GM23248 (cell line): ENCODE measurements around the gene PPP1R2.

Source experiments
- EZH2 ChIP-seq: fragments of 200-600 bp; sonication (generic); IDR thresholded peaks from 2 replicates; pipeline ENCODE4 v1.6.1; 2018; ENCODE audit warnings: antibody characterized with exemption, mild to moderate bottlenecking; ENCODE audit not compliant: insufficient read depth, poor library complexity, severe bottlenecking
- EZH2phosphoT487 ChIP-seq: fragments of 200-600 bp; sonication (generic); IDR thresholded peaks from 2 replicates; pipeline ENCODE4 v1.6.1; 2018; ENCODE audit warnings: antibody characterized with exemption, moderate library complexity, mild to moderate bottlenecking, low read depth; ENCODE audit not compliant: insufficient read depth

DNA sequence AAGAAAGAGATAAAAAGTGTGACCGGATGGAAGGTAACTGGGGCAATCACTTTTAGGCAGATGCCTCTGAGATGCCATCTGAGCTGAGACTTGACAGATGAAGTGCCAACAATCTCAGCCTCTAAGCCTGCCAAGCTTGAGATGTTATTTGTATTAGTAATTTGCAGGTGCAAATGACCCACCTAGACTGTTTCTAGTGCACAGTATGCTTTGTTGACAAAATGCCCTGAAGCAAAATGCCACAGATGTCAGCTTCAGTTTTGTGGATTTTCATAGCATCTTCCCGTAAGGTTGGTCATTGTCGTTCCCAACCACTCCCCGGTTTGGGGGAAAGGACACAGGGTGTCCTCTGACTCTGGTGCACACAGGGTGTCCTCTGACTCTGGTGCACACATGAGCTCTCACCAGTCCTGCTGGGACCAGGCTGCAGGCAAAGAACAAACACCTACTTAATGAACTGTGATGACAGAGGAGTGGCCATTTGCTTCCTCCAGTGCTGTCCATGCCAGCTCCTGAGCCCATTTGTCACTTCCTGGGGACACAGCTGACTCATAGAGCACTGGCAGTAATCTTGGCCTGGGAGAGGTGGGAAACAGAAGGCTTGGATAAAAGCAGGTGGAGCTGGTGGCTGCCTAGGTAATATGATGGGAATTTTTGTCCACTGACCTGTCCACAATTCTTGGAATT is 16.7 kb upstream of the PPP1R2 start:
- TF ChIP-seq EZH2 (no peak), EZH2phosphoT487 (no peak)
